HG03469 (cell line): ENCODE results near the gene CNR1.

ENCODE experiments used
- ATAC-seq: cut with Tn5 transposase; IDR thresholded peaks from one replicate; pipeline ENCODE4 v1.9.1; 2021; ENCODE audit warnings: mild to moderate bottlenecking, moderate library complexity, moderate number of reproducible peaks; ENCODE audit not compliant: unreplicated experiment

The CNR1 gene

GRCh38 chr6:88144637-88145297, 21.4 kb downstream of the CNR1 start:
- ATAC-seq = no peak

GRCh38 chr6:88143421-88144157, 22.6 kb downstream of the CNR1 start:
- ATAC-seq = no peak

GRCh38 chr6:88142297-88142668, 23.9 kb downstream of the CNR1 start:
- ATAC-seq = no peak

- ATAC-seq = peak; percentile 96
Measured at GRCh38 chr6:88141561-88142296, 24.4 kb downstream of the CNR1 start.

- ATAC-seq = no peak
Measured at GRCh38 chr6:88137915-88138314, 28.2 kb downstream of the CNR1 start.

- peak; percentile 60 for ATAC-seq
Measured at GRCh38 chr6:88135578-88136114, 30.5 kb downstream of the CNR1 start.

- no peak for ATAC-seq
Measured at GRCh38 chr6:88134575-88134974, 31.6 kb downstream of the CNR1 start.

- no peak for ATAC-seq
Measured at GRCh38 chr6:88133718-88134117, 32.4 kb downstream of the CNR1 start.

GRCh38 chr6:88124925-88125557, 41.1 kb downstream of the CNR1 start:
- ATAC-seq = no peak

- ATAC-seq = no peak
Measured at GRCh38 chr6:88120635-88121034, 45.5 kb downstream of the CNR1 start.

- no peak for ATAC-seq
Measured at GRCh38 chr6:88119769-88120168, 46.4 kb downstream of the CNR1 start.

GRCh38 chr6:88116276-88116675, 49.9 kb downstream of the CNR1 start:
- ATAC-seq = no peak

- no peak for ATAC-seq
Measured at GRCh38 chr6:88115307-88115706, 50.8 kb downstream of the CNR1 start.

GRCh38 chr6:88114838-88115237, 51.3 kb downstream of the CNR1 start:
- no peak for ATAC-seq

GRCh38 chr6:88111991-88112390, 54.2 kb downstream of the CNR1 start:
- ATAC-seq = no peak

- ATAC-seq = no peak
Measured at GRCh38 chr6:88107241-88107640, 58.9 kb downstream of the CNR1 start.

GRCh38 chr6:88105741-88106340, 60.3 kb downstream of the CNR1 start:
- ATAC-seq = no peak
